ENCODE measurements around the gene SEMA6A. TPM values are rescaled to one million over a fixed set of nuclear protein-coding genes. Genes with fewer than 3 reads are reported as not detected.

SEMA6A gene
- polyA plus RNA-seq, 3 donors, result 0.16 TPM; not detected in 2

GRCh38 chr5:116482394-116482793 is 92.2 kb downstream of the SEMA6A start:
- Mint-ChIP-seq H3K4me1 (peaks cover 2% of the 10 kb centered on the region), H3K4me3 (no peak overlapping the region), H3K9me3 (peaks cover 1 to 8% (median 4%) of the 10 kb centered on the region in 7 donors), H3K27ac (no peak overlapping the region), H3K36me3 (peaks cover 0 to 4% of the 10 kb centered on the region in 2 donors), H3K27me3 (ENCODE audit: low read depth in 3 of 3) (peaks cover 5 to 7% (median 5%) of the 10 kb centered on the region in 3 donors)
- no peaks in the 10 kb centered on the region for H3K36me3 ChIP-seq (replicated peaks in 1 of 2; ENCODE audit: control insufficient read depth in 1 of 2, insufficient read depth in 2 of 2, low read length in 2 of 2)
- no CpG with 5 or more reads among the region's 1 CpG for WGBS (ENCODE audit: insufficient coverage)
- H4K20me1 ChIP-seq (ENCODE audit: insufficient read depth, low read length), result no peaks in the 10 kb centered on the region
- H3K9ac ChIP-seq (ENCODE audit: insufficient read depth, low read length, poor library complexity, severe bottlenecking), result no peak overlapping the region
- H3K4me2 ChIP-seq (replicated peaks; ENCODE audit: extremely low read depth, low read length, poor library complexity, severe bottlenecking), result no peak overlapping the region
- no peaks in the 10 kb centered on the region for H3K27me3 ChIP-seq (ENCODE audit: control insufficient read depth in 2 of 2, insufficient read depth in 2 of 2, low read length in 2 of 2)
- no peaks in the 10 kb centered on the region for H3K4me1 ChIP-seq (ENCODE audit: control insufficient read depth in 1 of 2, insufficient read depth in 2 of 2, low read length in 2 of 2)
- TF ChIP-seq CTCF (IDR thresholded peaks at IDR 0.05), result no peak
- no peak for DNase-seq
- no peaks in the 10 kb centered on the region for H3K79me2 ChIP-seq (ENCODE audit: insufficient read depth, low read length)
- peaks cover 4 to 6% of the 10 kb centered on the region in 2 donors for H3K9me3 ChIP-seq (replicated peaks in 1 of 2; ENCODE audit: control insufficient read depth in 1 of 2, insufficient read depth in 1 of 2, low read length in 2 of 2)
- H2AFZ ChIP-seq (ENCODE audit: insufficient read depth, low read depth, low read length, poor library complexity, severe bottlenecking), result no peak overlapping the region
- intact Hi-C loops (cut with micrococcal nuclease), result no loop called here
- H3K4me3 ChIP-seq (replicated peaks in 1 of 3; ENCODE audit: low read depth in 2 of 3, low read length in 3 of 3), result no peak overlapping the region
- no peak overlapping the region for H3K27ac ChIP-seq (ENCODE audit: low read depth in 1 of 2, low read length in 2 of 2)

GRCh38 chr5:116480894-116481510 is 93.6 kb downstream of the SEMA6A start:
- Mint-ChIP-seq H3K36me3 (peaks cover 0 to 4% of the 10 kb centered on the region in 2 donors), H3K27me3 (ENCODE audit: low read depth in 3 of 3) (peaks cover 0 to 2% (median 2%) of the 10 kb centered on the region in 3 donors), H3K4me1 (no peaks in the 10 kb centered on the region), H3K27ac (no peak overlapping the region), H3K9me3 (peaks cover 9 to 20% (median 11%) of the 10 kb centered on the region in 7 donors), H3K4me3 (no peak overlapping the region)
- H3K4me3 ChIP-seq (replicated peaks in 1 of 3; ENCODE audit: low read depth in 2 of 3, low read length in 3 of 3), result no peak overlapping the region
- H2AFZ ChIP-seq (ENCODE audit: insufficient read depth, low read depth, low read length, poor library complexity, severe bottlenecking), result no peak overlapping the region
- no peaks in the 10 kb centered on the region for H3K27me3 ChIP-seq (ENCODE audit: control insufficient read depth in 2 of 2, insufficient read depth in 2 of 2, low read length in 2 of 2)
- WGBS (ENCODE audit: insufficient coverage), result 100% methylated on average over 2 of the region's 5 CpGs
- H3K4me1 ChIP-seq (ENCODE audit: control insufficient read depth in 1 of 2, insufficient read depth in 2 of 2, low read length in 2 of 2), result no peaks in the 10 kb centered on the region
- intact Hi-C loops (cut with micrococcal nuclease), result no loop called here
- no peak for TF ChIP-seq CTCF (IDR thresholded peaks at IDR 0.05)
- no peak overlapping the region for H3K27ac ChIP-seq (ENCODE audit: low read depth in 1 of 2, low read length in 2 of 2)
- no peak for DNase-seq
- no peaks in the 10 kb centered on the region for H4K20me1 ChIP-seq (ENCODE audit: insufficient read depth, low read length)
- no peak overlapping the region for H3K9ac ChIP-seq (ENCODE audit: insufficient read depth, low read length, poor library complexity, severe bottlenecking)
- H3K4me2 ChIP-seq (replicated peaks; ENCODE audit: extremely low read depth, low read length, poor library complexity, severe bottlenecking), result no peak overlapping the region
- no peaks in the 10 kb centered on the region for H3K79me2 ChIP-seq (ENCODE audit: insufficient read depth, low read length)
- H3K36me3 ChIP-seq (replicated peaks in 1 of 2; ENCODE audit: control insufficient read depth in 1 of 2, insufficient read depth in 2 of 2, low read length in 2 of 2), result no peaks in the 10 kb centered on the region
- H3K9me3 ChIP-seq (replicated peaks in 1 of 2; ENCODE audit: control insufficient read depth in 1 of 2, insufficient read depth in 1 of 2, low read length in 2 of 2), result peaks cover 13 to 18% of the 10 kb centered on the region in 2 donors

Data from CD14-positive monocyte (primary cell).